MCF 10A (cell line): Measurements from ENCODE around the gene ARRB1. TPM values are rescaled to one million over a fixed set of nuclear protein-coding genes. Genes with fewer than 3 reads are reported as not detected.
A peak's percentile ranks its signal among the peaks of the same experiment; 100 is the strongest.

ENCODE experiments used
- BruUV-seq: library from RNA; stranded (reverse); fragments of 400-500 nt; replicated peaks from 2 replicates; lab custom pipeline; 2021; lab: Mats Ljungman, UMichigan
- CTCF ChIA-PET: fragments of 300-600 bp; sonication (Branson Sonifier 250); formaldehyde crosslinking; extraction: SDS; loops from one replicate; lab custom pipeline; 2021; ENCODE audit warnings: antibody characterized with exemption, inconsistent platforms; lab: Yijun Ruan, JAX
- POLR2A ChIA-PET: fragments of 300-600, 350-650 bp; sonication (Branson Sonifier 250); formaldehyde crosslinking; extraction: SDS; loops from one replicate; lab custom pipeline; 2020; ENCODE audit warnings: antibody characterized with exemption, inconsistent platforms; lab: Yijun Ruan, JAX
- DNase-seq: peaks from one replicate; pipeline ENCODE4 v3.0.0-alpha.2; 2018; ENCODE audit not compliant: unreplicated experiment
- H3K27ac Mint-ChIP-seq: one replicate; pipeline ENCODE4 v1.8.0; 2022; ENCODE audit warnings: mild to moderate bottlenecking, low read depth, mixed read lengths; ENCODE audit not compliant: unreplicated experiment
- H3K27me3 Mint-ChIP-seq: one replicate; pipeline ENCODE4 v1.8.0; 2022; ENCODE audit warnings: mixed read lengths; ENCODE audit not compliant: insufficient read depth, unreplicated experiment
- H3K36me3 Mint-ChIP-seq: one replicate; pipeline ENCODE4 v1.8.0; 2022; ENCODE audit warnings: mild to moderate bottlenecking, moderate library complexity, mixed read lengths; ENCODE audit not compliant: insufficient read depth, unreplicated experiment
- H3K4me1 Mint-ChIP-seq: one replicate; pipeline ENCODE4 v1.8.0; 2022; ENCODE audit warnings: mixed read lengths; ENCODE audit not compliant: insufficient read depth, unreplicated experiment
- H3K4me3 Mint-ChIP-seq: one replicate; pipeline ENCODE4 v1.8.0; 2022; ENCODE audit warnings: mild to moderate bottlenecking, moderate library complexity, mixed read lengths; ENCODE audit not compliant: unreplicated experiment
- H3K9me3 Mint-ChIP-seq: one replicate; pipeline ENCODE4 v1.8.0; 2022; ENCODE audit warnings: mixed read lengths; ENCODE audit not compliant: unreplicated experiment
- CTCF ChIP-seq: fragments of 200-600 bp; IDR thresholded peaks from one replicate; pipeline ENCODE4 v1.8.0; 2022; ENCODE audit warnings: antibody characterized with exemption, mild to moderate bottlenecking; ENCODE audit not compliant: unreplicated experiment
- intact Hi-C: fragments of 100-400 bp; cut with micrococcal nuclease; formaldehyde crosslinking; loops from 2 replicates; pipeline ENCODE4 v1.14.1; 2022
- total RNA-seq: library from RNA; stranded (reverse); gene quantifications from 2 replicates; pipeline ENCODE4 v1.2.3, GENCODE V29; 2022

Gene ARRB1
- total RNA-seq, 1 experiment from 2014 or later = 0.98 TPM

DNA sequence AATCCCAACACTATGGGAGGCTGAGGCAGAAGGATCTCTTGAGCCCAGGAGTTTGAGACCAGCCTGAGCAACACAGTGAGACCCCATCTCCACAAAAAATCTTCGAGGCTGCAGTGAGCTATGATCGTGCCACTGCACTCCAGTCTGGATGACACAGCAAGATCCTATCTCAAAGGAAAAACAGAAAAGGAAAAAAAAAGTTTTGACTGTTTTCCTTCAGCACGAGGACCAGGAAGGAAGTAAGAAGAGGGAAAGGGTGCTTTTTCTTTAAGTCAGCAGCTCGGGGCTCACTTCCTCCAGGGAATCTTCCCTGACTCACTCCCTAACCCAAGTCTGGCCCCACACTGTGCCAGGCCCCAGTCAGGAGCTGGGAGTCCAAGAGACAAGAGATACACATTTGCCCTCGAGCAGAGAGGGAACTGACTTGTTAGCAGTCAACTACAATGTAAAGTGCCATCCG lies 14.2 kb downstream of the ARRB1 start:
- peak; percentile 72 for DNase-seq
- H3K27ac Mint-ChIP-seq = no peak overlapping the region
- TF ChIP-seq CTCF = no peak
- H3K4me3 Mint-ChIP-seq = no peak overlapping the region
- H3K9me3 Mint-ChIP-seq = no peaks in the 10 kb centered on the region
- POLR2A ChIA-PET = interaction anchor here (0.8 to 1.1 kb wide), 3 partner anchors 9 to 11 kb away, joined by 3 read pairs; no protein-coding TSS in a partner anchor
- no peaks in the 10 kb centered on the region for H3K27me3 Mint-ChIP-seq
- peaks cover 6% of the 10 kb centered on the region for H3K36me3 Mint-ChIP-seq
- H3K4me1 Mint-ChIP-seq = peaks cover 28% of the 10 kb centered on the region
- CTCF ChIA-PET = interaction anchor here (0.6 to 4.1 kb wide), 8 partner anchors 9 to 199 kb away, joined by 3 to 23 read pairs (median 4); no protein-coding TSS in a partner anchor
- no TSS peak for BruUV-seq
- intact Hi-C loops = no loop called here

DNA sequence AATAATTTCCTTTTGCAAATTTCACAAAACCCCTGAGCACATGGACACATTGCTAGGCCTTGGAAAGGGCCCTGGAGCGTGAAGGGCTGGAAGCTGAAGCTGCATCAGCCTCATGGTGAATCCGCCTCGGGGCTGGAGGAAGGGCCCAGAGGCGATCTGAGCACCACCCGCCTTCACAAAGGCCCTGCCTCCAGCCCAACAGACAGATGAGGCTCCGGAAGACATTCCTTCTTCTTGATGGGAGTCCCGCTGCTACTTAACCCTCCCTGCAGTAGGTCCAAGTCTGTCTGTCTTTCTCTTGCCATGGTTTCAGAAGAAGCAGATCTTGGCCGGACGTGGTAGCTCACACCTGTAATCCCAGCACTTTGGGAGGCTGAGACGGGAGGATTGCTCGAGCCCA lies 16.5 kb downstream of the ARRB1 start:
- intact Hi-C loops = no loop called here
- H3K27ac Mint-ChIP-seq = peak overlapping the region; percentile 39
- H3K9me3 Mint-ChIP-seq = no peaks in the 10 kb centered on the region
- no peaks in the 10 kb centered on the region for H3K27me3 Mint-ChIP-seq
- ChIA-PET POLR2A (no interaction called here), CTCF (interaction anchor here (0.7 to 4.1 kb wide), 5 partner anchors 9 to 55 kb away, joined by 3 to 23 read pairs (median 4); no protein-coding TSS in a partner anchor)
- H3K4me3 Mint-ChIP-seq = no peak overlapping the region
- H3K36me3 Mint-ChIP-seq = peaks cover 6% of the 10 kb centered on the region
- TF ChIP-seq CTCF = no peak
- no peak for DNase-seq
- no TSS peak for BruUV-seq
- peaks cover 18% of the 10 kb centered on the region for H3K4me1 Mint-ChIP-seq

- TF ChIP-seq CTCF = no peak
- Mint-ChIP-seq H3K4me1 (peaks cover 18% of the 10 kb centered on the region), H3K27ac (no peak overlapping the region), H3K4me3 (no peak overlapping the region), H3K27me3 (no peaks in the 10 kb centered on the region), H3K36me3 (peaks cover 6% of the 10 kb centered on the region), H3K9me3 (no peaks in the 10 kb centered on the region)
- intact Hi-C loops = no loop called here
- ChIA-PET CTCF (interaction anchor here (0.6 to 4.1 kb wide), 4 partner anchors 9 to 63 kb away, joined by 4 to 23 read pairs (median 4); no protein-coding TSS in a partner anchor), POLR2A (no interaction called here)
- DNase-seq = no peak
- no TSS peak for BruUV-seq
Measured at GRCh38 chr11:75334402-75334891, 17.0 kb downstream of the ARRB1 start.

DNA sequence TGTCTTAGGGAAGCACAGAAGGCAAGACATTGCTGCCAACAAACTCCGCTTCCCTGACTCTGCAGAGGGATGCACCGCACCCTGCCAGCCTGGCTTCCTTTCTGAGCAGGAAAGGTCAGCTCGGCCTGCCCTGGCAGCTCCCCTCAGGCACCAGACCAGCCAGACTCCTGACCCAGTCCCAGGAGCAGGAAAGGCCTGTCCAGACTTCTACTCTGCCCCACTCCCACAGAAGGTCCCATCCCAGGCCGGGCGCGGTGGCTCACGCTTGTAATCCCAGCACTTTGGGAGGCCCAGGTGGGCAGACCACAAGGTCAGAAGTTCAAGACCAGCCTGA lies 17.7 kb downstream of the ARRB1 start:
- POLR2A ChIA-PET = no interaction called here
- Mint-ChIP-seq H3K4me3 (no peak overlapping the region), H3K4me1 (peaks cover 18% of the 10 kb centered on the region)

More for the DNA sequence above, 17.7 kb downstream of the ARRB1 start:
- Mint-ChIP-seq H3K27me3 (no peaks in the 10 kb centered on the region), H3K9me3 (no peaks in the 10 kb centered on the region), H3K36me3 (peaks cover 1% of the 10 kb centered on the region), H3K27ac (no peak overlapping the region)
- intact Hi-C loops = no loop called here
- CTCF ChIA-PET = interaction anchor here (0.6 to 4.1 kb wide), 3 partner anchors 51 to 63 kb away, joined by 4 to 23 read pairs (median 5); no protein-coding TSS in a partner anchor
- DNase-seq = no peak
- no TSS peak for BruUV-seq
- no peak for TF ChIP-seq CTCF
